Prostate gland (tissue), 2 donors: Measurements from ENCODE around the gene ARSB.

Experiments used
- CTCF ChIP-seq, 4 experiments: fragments of 200-600 bp in 2 of 4; fragments of 450-650 bp in 2 of 4; sonication (generic) in 2 of 4; IDR thresholded peaks; 1 replicate in 3 of 4; 2 replicates in 1 of 4; pipeline ENCODE4 v1.5.1; 2016 to 2019; ENCODE audit warnings: antibody characterized with exemption in 4 of 4, mild to moderate bottlenecking in 2 of 4, moderate library complexity in 2 of 4
- POLR2A ChIP-seq: fragments of 450-650 bp; IDR thresholded peaks from one replicate; pipeline ENCODE4 v1.6.1; 2016; ENCODE audit warnings: antibody characterized with exemption, mild to moderate bottlenecking
- POLR2AphosphoS5 ChIP-seq: sonication (generic); formaldehyde crosslinking; IDR thresholded peaks from one replicate; pipeline ENCODE4 v1.6.1; 2017; ENCODE audit warnings: antibody characterized with exemption

DNA sequence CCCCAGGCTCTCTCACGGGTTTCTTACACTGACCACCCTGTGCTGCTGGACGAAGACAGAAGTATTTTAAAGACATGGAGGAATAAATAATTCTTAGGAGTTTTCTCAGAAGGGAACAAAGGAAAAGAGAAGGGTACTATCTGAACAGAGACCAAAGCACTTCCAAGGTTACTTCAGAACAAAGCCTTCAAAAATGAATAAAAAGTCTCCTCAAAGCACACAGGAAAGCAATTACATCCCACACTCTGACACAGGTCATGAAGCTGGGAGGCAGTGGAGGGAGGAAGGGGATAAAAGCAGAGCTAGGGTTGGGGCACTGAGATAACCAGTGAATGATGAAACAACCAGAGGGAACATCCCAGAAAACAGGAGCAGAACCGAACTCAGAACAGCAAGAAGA lies 151.8 kb downstream of the ARSB start:
- TF ChIP-seq POLR2AphosphoS5 (no peak), CTCF (IDR thresholded peaks at IDR 0.05) (no peak), POLR2A (no peak)
